Activated naive CD8-positive, alpha-beta T cell (primary cell): ENCODE results near the gene NACC2.

Experiments
- H3K27ac Mint-ChIP-seq: one replicate; pipeline ENCODE4 v1.8.0; 2021; ENCODE audit warnings: mixed read lengths
- H3K27me3 Mint-ChIP-seq: one replicate; pipeline ENCODE4 v1.8.0; 2021; ENCODE audit warnings: mixed read lengths
- H3K36me3 Mint-ChIP-seq: one replicate; pipeline ENCODE4 v1.8.0; 2021; ENCODE audit warnings: mixed read lengths
- H3K4me1 Mint-ChIP-seq: one replicate; pipeline ENCODE4 v1.8.0; 2021; ENCODE audit warnings: low read depth, mixed read lengths
- H3K4me3 Mint-ChIP-seq: one replicate; pipeline ENCODE4 v1.8.0; 2021; ENCODE audit warnings: mild to moderate bottlenecking, mixed read lengths
- H3K9me3 Mint-ChIP-seq: one replicate; pipeline ENCODE4 v1.8.0; 2021; ENCODE audit warnings: low read depth, mixed read lengths

The NACC2 gene

GRCh38 chr9:136054798-136055714 lies 40.0 kb downstream of the NACC2 start:
- peaks cover 3% of the 10 kb centered on the region for H3K36me3 Mint-ChIP-seq
- peaks cover 20% of the 10 kb centered on the region for H3K4me1 Mint-ChIP-seq
- H3K27ac Mint-ChIP-seq: no peak overlapping the region
- peaks cover 3% of the 10 kb centered on the region for H3K27me3 Mint-ChIP-seq
- no peaks in the 10 kb centered on the region for H3K9me3 Mint-ChIP-seq
- H3K4me3 Mint-ChIP-seq: peak overlapping the region; percentile 13

- H3K4me3 Mint-ChIP-seq: no peak overlapping the region
- no peak overlapping the region for H3K27ac Mint-ChIP-seq
- peaks cover 3% of the 10 kb centered on the region for H3K27me3 Mint-ChIP-seq
- no peaks in the 10 kb centered on the region for H3K9me3 Mint-ChIP-seq
- peaks cover 20% of the 10 kb centered on the region for H3K4me1 Mint-ChIP-seq
- H3K36me3 Mint-ChIP-seq: peaks cover 3% of the 10 kb centered on the region
Observed at GRCh38 chr9:136054146-136054545, 40.9 kb downstream of the NACC2 start.

- H3K27me3 Mint-ChIP-seq: peaks cover 3% of the 10 kb centered on the region
- peaks cover 20% of the 10 kb centered on the region for H3K4me1 Mint-ChIP-seq
- no peak overlapping the region for H3K27ac Mint-ChIP-seq
- no peak overlapping the region for H3K4me3 Mint-ChIP-seq
- no peaks in the 10 kb centered on the region for H3K9me3 Mint-ChIP-seq
- H3K36me3 Mint-ChIP-seq: peaks cover 3% of the 10 kb centered on the region
Observed at GRCh38 chr9:136053757-136054142, 41.3 kb downstream of the NACC2 start.

- Mint-ChIP-seq H3K4me1 (peaks cover 17% of the 10 kb centered on the region), H3K27ac (no peak overlapping the region), H3K4me3 (no peak overlapping the region), H3K36me3 (peaks cover 3% of the 10 kb centered on the region), H3K9me3 (no peaks in the 10 kb centered on the region), H3K27me3 (peaks cover 3% of the 10 kb centered on the region)
Observed at GRCh38 chr9:136052991-136053756, 41.9 kb downstream of the NACC2 start.

GRCh38 chr9:136052472-136052880 lies 42.6 kb downstream of the NACC2 start:
- no peak overlapping the region for H3K4me3 Mint-ChIP-seq

GRCh38 chr9:136051837-136052471 lies 43.1 kb downstream of the NACC2 start:
- peak overlapping the region; percentile 65 for H3K4me3 Mint-ChIP-seq
- no peaks in the 10 kb centered on the region for H3K36me3 Mint-ChIP-seq
- peaks cover 3% of the 10 kb centered on the region for H3K27me3 Mint-ChIP-seq
- no peaks in the 10 kb centered on the region for H3K9me3 Mint-ChIP-seq
- peaks cover 13% of the 10 kb centered on the region for H3K4me1 Mint-ChIP-seq
- no peak overlapping the region for H3K27ac Mint-ChIP-seq

More at GRCh38 chr9:136052472-136052880, 42.6 kb downstream of the NACC2 start:
- H3K27me3 Mint-ChIP-seq: peaks cover 3% of the 10 kb centered on the region
- no peaks in the 10 kb centered on the region for H3K9me3 Mint-ChIP-seq
- H3K27ac Mint-ChIP-seq: no peak overlapping the region
- peaks cover 17% of the 10 kb centered on the region for H3K4me1 Mint-ChIP-seq
- peaks cover 3% of the 10 kb centered on the region for H3K36me3 Mint-ChIP-seq

- Mint-ChIP-seq H3K4me1 (peaks cover 13% of the 10 kb centered on the region), H3K9me3 (no peaks in the 10 kb centered on the region), H3K4me3 (no peak overlapping the region), H3K27me3 (peaks cover 3% of the 10 kb centered on the region), H3K27ac (no peak overlapping the region), H3K36me3 (no peaks in the 10 kb centered on the region)
Observed at GRCh38 chr9:136051453-136051836, 43.6 kb downstream of the NACC2 start.

GRCh38 chr9:136050701-136051452 lies 44.2 kb downstream of the NACC2 start:
- Mint-ChIP-seq H3K27me3 (peaks cover 3% of the 10 kb centered on the region), H3K4me1 (peaks cover 13% of the 10 kb centered on the region), H3K36me3 (no peaks in the 10 kb centered on the region), H3K4me3 (no peak overlapping the region), H3K27ac (no peak overlapping the region), H3K9me3 (no peaks in the 10 kb centered on the region)

GRCh38 chr9:136050266-136050700 lies 44.8 kb downstream of the NACC2 start:
- Mint-ChIP-seq H3K4me1 (peaks cover 7% of the 10 kb centered on the region), H3K9me3 (no peaks in the 10 kb centered on the region), H3K27me3 (peaks cover 3% of the 10 kb centered on the region), H3K27ac (no peak overlapping the region), H3K36me3 (no peaks in the 10 kb centered on the region), H3K4me3 (peak overlapping the region; percentile 17)

- Mint-ChIP-seq H3K36me3 (no peaks in the 10 kb centered on the region), H3K27ac (no peak overlapping the region), H3K4me3 (peak overlapping the region; percentile 17), H3K4me1 (peaks cover 5% of the 10 kb centered on the region), H3K9me3 (no peaks in the 10 kb centered on the region), H3K27me3 (peaks cover 3% of the 10 kb centered on the region)
Observed at GRCh38 chr9:136049491-136050265, 45.4 kb downstream of the NACC2 start.

GRCh38 chr9:136048560-136049411 lies 46.3 kb downstream of the NACC2 start:
- H3K27ac Mint-ChIP-seq: no peak overlapping the region
- no peaks in the 10 kb centered on the region for H3K36me3 Mint-ChIP-seq
- no peaks in the 10 kb centered on the region for H3K9me3 Mint-ChIP-seq
- H3K4me3 Mint-ChIP-seq: no peak overlapping the region
- H3K4me1 Mint-ChIP-seq: peaks cover 4% of the 10 kb centered on the region
- peaks cover 3% of the 10 kb centered on the region for H3K27me3 Mint-ChIP-seq

GRCh38 chr9:136047775-136048559 lies 47.1 kb downstream of the NACC2 start:
- Mint-ChIP-seq H3K27ac (no peak overlapping the region), H3K4me1 (peaks cover 4% of the 10 kb centered on the region), H3K36me3 (no peaks in the 10 kb centered on the region), H3K4me3 (no peak overlapping the region), H3K27me3 (peaks cover 3% of the 10 kb centered on the region), H3K9me3 (no peaks in the 10 kb centered on the region)
